Duodenal mucosa (tissue), 2 donors: Measurements from ENCODE around the gene POLD4.

Source experiments
- H3K27ac ChIP-seq: one replicate; pipeline ENCODE4 v1.7.0; 2013; ENCODE audit warnings: low read depth, low read length
- H3K27me3 ChIP-seq, 2 donors: one replicate each; pipeline ENCODE4 v1.7.0; 2013; ENCODE audit warnings: low read length in 2 of 2, control low read depth in 1 of 2; ENCODE audit not compliant: insufficient read depth in 2 of 2, control insufficient read depth in 1 of 2
- H3K36me3 ChIP-seq, 2 donors: one replicate each; pipeline ENCODE4 v1.7.0; 2013; ENCODE audit warnings: low read length in 2 of 2, control low read depth in 1 of 2; ENCODE audit not compliant: insufficient read depth in 2 of 2, control insufficient read depth in 1 of 2
- H3K4me1 ChIP-seq, 2 donors: one replicate each; pipeline ENCODE4 v1.7.0; 2013; ENCODE audit warnings: low read length in 2 of 2, control low read depth in 1 of 2; ENCODE audit not compliant: insufficient read depth in 2 of 2, control insufficient read depth in 1 of 2
- H3K4me3 ChIP-seq, 2 donors: one replicate each; pipeline ENCODE4 v1.7.0; 2013; ENCODE audit warnings: low read length in 2 of 2, low read depth in 1 of 2
- H3K9ac ChIP-seq, 2 donors: one replicate each; pipeline ENCODE4 v1.7.0; 2013; ENCODE audit warnings: low read length in 2 of 2, low read depth in 1 of 2
- H3K9me3 ChIP-seq, 2 donors: one replicate each; pipeline ENCODE4 v1.7.0; 2013; ENCODE audit warnings: low read length in 2 of 2, control low read depth in 1 of 2; ENCODE audit not compliant: control insufficient read depth in 1 of 2

POLD4 gene

GRCh38 chr11:67301313-67301921 is 51.9 kb downstream of the POLD4 start:
- H3K9ac ChIP-seq = no peak overlapping the region
- H3K27ac ChIP-seq = no peak overlapping the region
- peaks cover 8 to 33% of the 10 kb centered on the region in 2 donors for H3K36me3 ChIP-seq
- no peaks in the 10 kb centered on the region for H3K9me3 ChIP-seq
- peak overlapping the region in 1 of 2 donors; percentile 85 for H3K4me3 ChIP-seq
- H3K4me1 ChIP-seq = peaks cover 16 to 28% of the 10 kb centered on the region in 2 donors
- no peaks in the 10 kb centered on the region for H3K27me3 ChIP-seq
